Tibial nerve (tissue), 4 donors: ENCODE measurements around the gene OPCML. TPM values are rescaled to one million over a fixed set of nuclear protein-coding genes. Genes with fewer than 3 reads are reported as not detected.

Source experiments
- DNase-seq, 2 donors: peaks; one replicate each; pipeline ENCODE4 v3.0.0-alpha.2; 2019; ENCODE audit warnings: low spot score in 2 of 2
- H3K27ac ChIP-seq, 4 donors: fragments of 200-600 bp; sonication (generic) in 3 of 4; one replicate each; pipeline ENCODE4 v1.5.1; 2017 to 2019; ENCODE audit warnings: mild to moderate bottlenecking in 1 of 4
- H3K27me3 ChIP-seq, 2 donors: fragments of 200-600 bp; sonication (generic) in 1 of 2; one replicate each; pipeline versions ENCODE4 v1.5.1 to v1.6.0; 2017 to 2019
- H3K36me3 ChIP-seq, 3 donors: fragments of 200-600 bp; sonication (generic); one replicate each; pipeline ENCODE4 v1.5.1; 2018 to 2019
- H3K4me1 ChIP-seq, 4 donors: fragments of 200-600 bp; sonication (generic) in 3 of 4; one replicate each; pipeline ENCODE4 v1.5.1; 2017 to 2019
- H3K4me3 ChIP-seq, 4 donors: fragments of 200-600 bp; sonication (generic) in 3 of 4; one replicate each; pipeline ENCODE4 v1.5.1; 2017 to 2019; ENCODE audit warnings: mild to moderate bottlenecking in 1 of 4, moderate library complexity in 1 of 4
- H3K9me3 ChIP-seq, 4 donors: fragments of 200-600 bp; sonication (generic) in 3 of 4; one replicate each; pipeline ENCODE4 v1.5.1; 2017 to 2019
- EP300 ChIP-seq, 2 donors: sonication (generic); formaldehyde crosslinking; IDR thresholded peaks; one replicate each; pipeline ENCODE4 v1.6.1; 2017; ENCODE audit warnings: antibody characterized with exemption in 2 of 2, mild to moderate bottlenecking in 1 of 2
- POLR2A ChIP-seq, 2 donors: fragments of 450-650 bp; IDR thresholded peaks; one replicate each; pipeline ENCODE4 v1.6.1; 2017; ENCODE audit warnings: antibody characterized with exemption in 2 of 2, mild to moderate bottlenecking in 2 of 2, moderate library complexity in 2 of 2
- WGBS, 2 donors: methylation state at CpG; one replicate each; pipeline ENCODE4 v1.1.5; 2018; 5-methylcytosine and 5-hydroxymethylcytosine counted together
- total RNA-seq, 4 donors: library from RNA; depleted of rRNA; stranded (reverse); fragments of >200 nt; gene quantifications; one replicate each; pipeline ENCODE4 v1.1.0, GENCODE V29; 2016
- TF ChIP-seq, protein P1 (sequence below), 5 experiments: fragments of 200-600 bp in 3 of 5; fragments of 450-650 bp in 2 of 5; sonication (generic) in 3 of 5; IDR thresholded peaks; one replicate each; pipeline ENCODE4 v1.5.1; 2016 to 2019; ENCODE audit warnings: antibody characterized with exemption in 5 of 5, mild to moderate bottlenecking in 3 of 5, moderate library complexity in 2 of 5

OPCML gene
- total RNA-seq, 4 donors from 2014 or later, result 1.0 to 10.8 (median 1.9) TPM

DNA sequence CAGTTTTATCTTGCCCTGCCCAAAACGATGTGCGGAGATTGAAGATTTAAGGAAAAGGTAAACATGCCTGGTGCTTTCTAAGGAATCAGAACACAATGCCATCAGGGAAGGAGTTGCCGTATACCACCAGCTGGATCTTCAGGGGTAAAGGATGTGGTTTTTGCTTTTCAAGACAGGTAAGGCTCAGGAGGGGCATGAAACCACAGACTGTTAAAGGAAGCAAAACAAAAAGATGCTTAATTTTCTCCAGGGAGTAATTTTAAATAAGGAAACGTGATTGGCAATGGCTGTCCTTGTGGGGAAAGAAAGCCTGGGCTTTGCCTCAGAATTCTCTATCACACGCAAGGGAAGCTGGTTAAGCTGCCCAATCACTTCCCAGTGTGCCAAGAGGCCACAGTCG is 655.6 kb downstream of the OPCML start:
- Histone ChIP-seq H3K9me3 (no peaks in the 10 kb centered on the region), H3K4me1 (no peaks in the 10 kb centered on the region), H3K4me3 (no peak overlapping the region), H3K27me3 (no peaks in the 10 kb centered on the region), H3K36me3 (no peaks in the 10 kb centered on the region), H3K27ac (no peak overlapping the region)
- no peak for DNase-seq
- WGBS, 2 donors, result 89 to 92% methylated on average over 6 of the region's 6 CpGs
- TF ChIP-seq POLR2A (IDR thresholded peaks at IDR 0.05) (no peak), EP300 (IDR thresholded peaks at IDR 0.05) (no peak)
- TF ChIP-seq, protein P1, sequence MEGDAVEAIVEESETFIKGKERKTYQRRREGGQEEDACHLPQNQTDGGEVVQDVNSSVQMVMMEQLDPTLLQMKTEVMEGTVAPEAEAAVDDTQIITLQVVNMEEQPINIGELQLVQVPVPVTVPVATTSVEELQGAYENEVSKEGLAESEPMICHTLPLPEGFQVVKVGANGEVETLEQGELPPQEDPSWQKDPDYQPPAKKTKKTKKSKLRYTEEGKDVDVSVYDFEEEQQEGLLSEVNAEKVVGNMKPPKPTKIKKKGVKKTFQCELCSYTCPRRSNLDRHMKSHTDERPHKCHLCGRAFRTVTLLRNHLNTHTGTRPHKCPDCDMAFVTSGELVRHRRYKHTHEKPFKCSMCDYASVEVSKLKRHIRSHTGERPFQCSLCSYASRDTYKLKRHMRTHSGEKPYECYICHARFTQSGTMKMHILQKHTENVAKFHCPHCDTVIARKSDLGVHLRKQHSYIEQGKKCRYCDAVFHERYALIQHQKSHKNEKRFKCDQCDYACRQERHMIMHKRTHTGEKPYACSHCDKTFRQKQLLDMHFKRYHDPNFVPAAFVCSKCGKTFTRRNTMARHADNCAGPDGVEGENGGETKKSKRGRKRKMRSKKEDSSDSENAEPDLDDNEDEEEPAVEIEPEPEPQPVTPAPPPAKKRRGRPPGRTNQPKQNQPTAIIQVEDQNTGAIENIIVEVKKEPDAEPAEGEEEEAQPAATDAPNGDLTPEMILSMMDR (IDR thresholded peaks at IDR 0.05), result no peak

DNA sequence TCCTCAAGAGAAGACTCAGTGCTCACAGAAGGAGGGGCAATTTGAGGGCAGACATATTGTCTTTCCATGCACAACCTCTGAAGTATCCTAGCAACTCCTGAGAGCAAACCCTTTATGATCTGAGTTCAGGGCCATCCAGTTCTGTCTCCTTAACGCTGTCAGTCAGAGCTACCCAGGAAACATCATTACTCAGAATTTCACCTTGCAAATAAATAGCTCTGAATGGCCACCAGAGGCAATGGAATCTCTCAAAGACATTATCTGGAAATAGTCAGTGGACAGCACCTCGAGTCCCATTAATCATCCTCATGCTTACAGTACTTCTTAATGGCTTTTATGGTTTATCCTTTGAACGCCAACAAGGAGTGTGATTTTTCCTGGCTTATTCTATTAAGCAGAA is 656.1 kb downstream of the OPCML start:
- no peaks in the 10 kb centered on the region for H3K27me3 ChIP-seq
- H3K4me3 ChIP-seq, result no peak overlapping the region
- TF ChIP-seq POLR2A (IDR thresholded peaks at IDR 0.05) (no peak), EP300 (IDR thresholded peaks at IDR 0.05) (no peak)
- TF ChIP-seq, protein P1 (IDR thresholded peaks at IDR 0.05), result no peak
- no peak overlapping the region for H3K27ac ChIP-seq
- no peak for DNase-seq
- H3K9me3 ChIP-seq, result no peaks in the 10 kb centered on the region
- H3K36me3 ChIP-seq, result no peaks in the 10 kb centered on the region
- H3K4me1 ChIP-seq, result no peaks in the 10 kb centered on the region
- WGBS, 2 donors, result 87 to 89% methylated on average over 3 of the region's 3 CpGs

DNA sequence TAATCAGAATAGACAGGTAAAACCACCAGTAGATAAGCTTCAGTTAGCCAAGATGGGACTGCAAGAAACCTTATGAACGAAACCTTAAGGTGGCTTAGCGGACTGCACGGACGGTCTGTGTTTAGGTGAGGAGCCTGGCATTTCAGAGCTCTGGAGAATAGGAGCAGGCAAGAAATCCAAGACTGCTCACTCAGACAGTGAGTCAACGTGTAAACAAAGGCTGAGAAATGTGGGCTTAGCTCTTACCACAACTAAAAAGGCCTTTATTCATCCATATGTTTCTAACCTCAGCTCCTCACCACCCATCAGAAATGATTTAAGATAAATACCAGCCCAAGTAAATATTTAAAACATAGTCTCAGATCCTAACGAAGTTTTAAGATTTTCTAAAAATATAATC is 657.7 kb downstream of the OPCML start:
- WGBS, 2 donors, result 68 to 69% methylated on average over 6 of the region's 6 CpGs
- H3K4me1 ChIP-seq, result no peaks in the 10 kb centered on the region
- H3K27me3 ChIP-seq, result no peaks in the 10 kb centered on the region
- no peak overlapping the region for H3K4me3 ChIP-seq
- no peak for DNase-seq
- TF ChIP-seq EP300 (IDR thresholded peaks at IDR 0.05), result no peak
- no peak for TF ChIP-seq POLR2A (IDR thresholded peaks at IDR 0.05)
- no peaks in the 10 kb centered on the region for H3K36me3 ChIP-seq
- H3K9me3 ChIP-seq, result no peaks in the 10 kb centered on the region
- H3K27ac ChIP-seq, result no peak overlapping the region

- H3K27me3 ChIP-seq, result no peaks in the 10 kb centered on the region
- H3K9me3 ChIP-seq, result no peaks in the 10 kb centered on the region
- H3K27ac ChIP-seq, result no peak overlapping the region
- TF ChIP-seq POLR2A (IDR thresholded peaks at IDR 0.05) (no peak), EP300 (IDR thresholded peaks at IDR 0.05) (no peak)
- TF ChIP-seq, protein P1 (IDR thresholded peaks at IDR 0.05), result no peak
- H3K4me3 ChIP-seq, result no peak overlapping the region
- H3K4me1 ChIP-seq, result no peaks in the 10 kb centered on the region
- no peak for DNase-seq
- no peaks in the 10 kb centered on the region for H3K36me3 ChIP-seq
- 88 to 91% methylated on average over 5 of the region's 5 CpGs for WGBS, 2 donors
Measured at GRCh38 chr11:132873841-132874240, 658.5 kb downstream of the OPCML start.

- WGBS, 2 donors, result 79 to 83% methylated on average over 10 of the region's 10 CpGs
Measured at GRCh38 chr11:132872211-132872610, 660.1 kb downstream of the OPCML start.

More at GRCh38 chr11:132872211-132872610, 660.1 kb downstream of the OPCML start:
- no peaks in the 10 kb centered on the region for H3K4me1 ChIP-seq
- TF ChIP-seq, protein P1 (IDR thresholded peaks at IDR 0.05), result no peak
- no peak for TF ChIP-seq POLR2A (IDR thresholded peaks at IDR 0.05)
- no peak for TF ChIP-seq EP300 (IDR thresholded peaks at IDR 0.05)
- no peak for DNase-seq
- H3K9me3 ChIP-seq, result no peaks in the 10 kb centered on the region
- no peaks in the 10 kb centered on the region for H3K36me3 ChIP-seq
- no peak overlapping the region for H3K4me3 ChIP-seq
- H3K27ac ChIP-seq, result no peak overlapping the region
- H3K27me3 ChIP-seq, result no peaks in the 10 kb centered on the region
